NCI-H146 (cell line): ENCODE results near the gene TMEM167A.
"Not testable (repeated sequence)": the region's sequence is repeated elsewhere in the genome, so short reads cannot be mapped to it uniquely, and the experiment has no call there.

Experiments used
- DNase-seq: peaks from one replicate; lab custom pipeline; 2025; lab: John Stamatoyannopoulos, UW

The TMEM167A gene

DNA sequence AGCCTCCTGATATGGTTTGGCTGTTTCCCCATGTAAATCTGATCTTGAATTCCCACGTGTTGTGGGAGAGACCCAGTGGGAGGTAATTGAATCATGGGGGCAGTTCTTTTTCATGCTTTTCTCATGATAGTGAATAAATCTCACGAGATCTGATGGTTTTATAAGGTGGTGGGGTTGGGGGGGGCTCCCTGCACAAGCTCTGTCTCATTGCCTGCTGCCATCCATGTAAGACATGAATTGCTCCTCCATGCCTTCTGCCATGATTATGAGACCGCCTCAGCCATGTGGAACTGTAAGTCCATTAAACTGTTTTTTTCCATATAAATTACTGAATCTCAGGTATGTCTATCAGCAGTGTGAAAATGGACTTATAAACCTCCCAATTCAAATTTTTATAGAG, 13.0 kb upstream of the TMEM167A start:
- no peak for DNase-seq

- peak; percentile 51 for DNase-seq
These were observed 7.9 kb upstream of the TMEM167A start for GRCh38 chr5:83085106-83085505.

GRCh38 chr5:83084336-83084735, 7.1 kb upstream of the TMEM167A start:
- DNase-seq, result no peak

GRCh38 chr5:83082750-83083149, 5.6 kb upstream of the TMEM167A start:
- no peak for DNase-seq

- peak; percentile 13 for DNase-seq
These were observed 568 bp upstream of the TMEM167A start for GRCh38 chr5:83077662-83078261.

- DNase-seq, result no peak
These were observed 4.2 kb downstream of the TMEM167A start for GRCh38 chr5:83072966-83073365.

DNA sequence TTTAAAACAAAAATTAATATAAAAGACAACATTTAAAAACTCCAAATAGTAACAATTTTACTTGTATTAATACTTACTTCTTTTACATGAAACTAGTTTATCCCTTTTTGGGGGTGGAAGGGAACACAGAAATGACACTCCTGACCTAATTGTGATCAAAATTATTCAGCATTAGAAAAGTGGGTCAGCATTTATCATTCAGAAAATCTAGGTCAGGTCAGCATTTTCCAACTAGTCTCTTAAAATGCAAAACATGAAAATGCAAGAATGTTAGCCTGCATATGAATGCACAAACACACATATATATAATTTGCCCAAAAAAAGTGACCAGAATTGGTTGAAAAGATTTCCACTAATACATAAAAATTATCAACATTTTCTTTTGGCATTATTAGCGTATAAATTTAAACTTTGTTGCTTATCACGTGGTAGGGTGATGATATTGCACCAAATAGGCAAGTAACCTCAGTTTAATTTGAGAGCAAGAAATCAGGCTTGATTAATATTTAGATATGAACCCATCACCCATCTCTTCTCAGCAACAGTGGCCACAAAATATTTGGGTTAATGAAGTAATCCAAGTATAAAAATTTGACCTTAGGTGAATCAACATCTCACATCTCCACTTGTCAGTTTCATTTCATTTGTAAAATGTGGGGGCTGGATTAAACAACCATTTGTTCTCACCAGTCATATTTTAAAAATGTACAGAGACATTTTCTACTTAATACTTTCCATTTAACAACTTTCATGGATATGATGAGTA, 5.7 kb downstream of the TMEM167A start:
- no peak for DNase-seq

DNA sequence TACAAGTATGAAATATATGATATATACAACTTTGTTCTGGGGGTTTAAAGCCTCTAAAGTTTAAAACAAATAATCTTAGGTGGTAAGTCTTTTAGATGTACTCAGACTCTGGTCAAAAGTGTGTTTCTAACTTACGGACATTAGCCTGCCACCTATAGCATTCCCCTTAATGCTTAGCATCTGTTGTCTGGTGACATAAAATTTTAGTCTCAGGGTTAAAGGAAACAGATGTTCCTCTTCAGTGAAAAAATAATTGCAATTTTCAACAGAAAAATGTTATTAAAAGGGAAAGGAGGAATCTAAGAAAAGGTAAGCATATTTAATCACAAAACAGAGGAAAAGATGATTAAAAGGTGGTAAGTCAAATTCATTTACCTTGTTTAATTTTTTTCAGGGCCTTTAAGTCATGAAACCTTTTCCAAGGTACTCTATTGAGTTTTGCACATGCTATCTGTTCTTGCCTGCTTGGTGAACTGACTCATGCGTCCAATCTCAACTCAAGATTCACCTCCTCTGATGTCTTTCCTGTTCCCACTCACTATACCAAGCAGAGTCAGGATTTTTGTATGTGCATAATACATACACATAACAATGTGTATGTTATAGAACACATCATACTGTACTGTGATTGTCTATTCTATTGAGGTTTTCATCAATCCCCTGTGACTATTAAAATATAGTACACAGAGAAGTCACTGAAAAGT, 7.9 kb downstream of the TMEM167A start:
- DNase-seq, result no peak

GRCh38 chr5:83067377-83067776, 9.8 kb downstream of the TMEM167A start:
- DNase-seq, result not testable (repeated sequence)

GRCh38 chr5:83066548-83067110, 10.6 kb downstream of the TMEM167A start:
- no peak for DNase-seq

DNA sequence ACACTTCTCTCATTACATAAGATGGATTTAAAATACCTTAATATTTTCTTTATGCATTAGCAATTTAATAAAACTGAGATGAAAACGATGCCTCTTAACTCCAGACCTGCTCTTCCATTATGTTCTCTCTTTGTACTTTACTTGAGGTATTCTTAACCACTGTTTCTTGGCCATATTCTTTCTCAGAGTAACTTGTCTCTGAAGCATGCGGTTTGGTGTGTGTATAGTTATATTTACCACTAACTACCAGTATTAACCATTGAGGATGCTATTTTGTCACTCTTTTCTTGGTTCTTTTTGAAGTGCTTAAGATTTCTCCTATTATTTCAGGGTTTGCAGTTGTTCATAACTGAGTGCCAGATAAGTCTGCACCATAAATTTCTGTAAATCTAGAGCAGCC, 17.9 kb downstream of the TMEM167A start:
- DNase-seq, result no peak

- DNase-seq, result no peak
These were observed 18.5 kb downstream of the TMEM167A start for GRCh38 chr5:83058726-83059125.

DNA sequence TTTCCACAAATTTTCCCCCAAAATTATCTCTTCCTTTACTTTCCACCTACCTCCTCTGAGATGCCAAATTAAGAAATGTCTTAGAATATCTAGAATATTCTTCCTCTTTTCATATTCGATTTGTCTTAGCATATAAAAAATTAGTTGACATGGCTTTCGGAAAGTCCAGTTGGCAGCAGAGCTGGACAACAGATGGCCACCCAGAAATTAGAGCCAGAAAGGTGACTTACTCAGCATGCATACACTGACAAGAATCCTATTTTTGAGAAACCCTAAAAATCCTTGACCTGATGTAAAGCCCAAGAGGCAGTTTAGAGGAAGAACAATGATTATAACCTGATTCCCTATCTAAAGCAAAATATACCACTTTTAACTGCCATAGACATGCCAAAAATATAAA, 22.0 kb downstream of the TMEM167A start:
- no peak for DNase-seq

DNA sequence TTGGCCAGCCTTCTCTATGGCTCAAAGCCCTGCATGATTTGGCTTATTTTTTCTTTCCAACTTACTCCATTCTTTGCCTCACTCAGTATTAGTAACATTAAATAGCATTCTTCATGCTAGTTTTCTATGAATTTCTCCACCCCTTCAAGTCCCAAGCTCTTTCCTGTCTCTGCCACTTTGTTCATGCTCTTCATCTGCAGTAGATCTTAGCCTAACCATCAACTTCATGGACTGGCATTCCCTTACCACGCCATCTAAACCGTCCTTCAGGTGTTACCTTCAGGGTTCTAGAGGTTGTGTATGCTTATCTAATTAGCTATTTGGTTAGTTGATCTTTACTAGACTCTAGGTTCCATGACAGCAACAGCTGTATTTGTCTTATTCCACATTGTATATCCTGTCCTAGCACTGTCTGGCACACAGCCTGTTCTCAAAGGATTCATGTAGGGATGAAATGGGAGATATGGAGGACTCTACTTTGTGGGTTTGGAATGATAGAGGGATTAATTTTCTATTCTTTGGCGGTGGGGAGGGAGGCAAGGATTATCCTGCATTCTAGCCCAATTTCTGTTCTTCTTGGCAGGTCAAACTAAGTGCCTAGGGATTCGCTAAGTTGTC, 26.4 kb downstream of the TMEM167A start:
- DNase-seq, result no peak

GRCh38 chr5:83049370-83049885, 27.8 kb downstream of the TMEM167A start:
- DNase-seq, result no peak

DNA sequence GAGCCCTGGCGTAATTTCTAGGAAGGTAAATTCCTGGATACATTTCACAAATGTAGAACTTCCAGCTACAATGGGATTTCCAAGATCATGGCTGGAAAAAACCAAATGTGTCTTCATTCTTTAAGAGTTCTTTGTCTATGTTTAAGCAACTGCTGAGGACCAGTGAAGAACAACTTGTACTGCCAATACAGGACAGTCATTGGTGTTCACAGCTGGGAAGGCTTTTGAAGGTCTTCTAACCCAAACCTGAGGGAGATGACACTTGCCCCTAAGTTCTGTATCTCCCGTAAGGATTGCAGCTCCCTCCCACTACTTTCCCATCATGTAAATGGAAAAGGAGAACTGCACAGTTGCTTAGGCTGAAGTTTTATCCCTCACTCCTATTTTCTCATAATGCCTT, 28.4 kb downstream of the TMEM167A start:
- no peak for DNase-seq

DNA sequence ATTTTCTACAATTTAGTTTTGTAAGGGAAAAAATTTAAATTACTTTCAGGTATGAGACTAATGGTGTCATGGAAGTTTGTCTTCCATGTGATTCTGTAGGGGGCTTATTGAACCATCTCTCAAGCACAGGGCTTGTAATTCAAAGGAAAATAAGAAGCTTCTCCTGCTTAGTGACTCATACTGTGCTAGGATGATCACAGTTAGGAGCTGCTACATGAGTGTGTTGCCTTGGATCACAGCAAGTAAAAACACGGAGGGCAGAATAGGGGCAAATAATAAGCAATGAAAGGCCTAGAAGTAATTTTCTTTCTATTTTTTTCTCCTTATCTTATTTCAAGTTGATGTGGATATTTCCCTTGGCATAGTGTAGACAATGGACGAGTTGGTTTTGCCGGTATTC, 28.9 kb downstream of the TMEM167A start:
- DNase-seq, result no peak

- DNase-seq, result no peak
These were observed 32.3 kb downstream of the TMEM167A start for GRCh38 chr5:83044926-83045325.

GRCh38 chr5:83042507-83042906, 34.7 kb downstream of the TMEM167A start:
- no peak for DNase-seq

DNA sequence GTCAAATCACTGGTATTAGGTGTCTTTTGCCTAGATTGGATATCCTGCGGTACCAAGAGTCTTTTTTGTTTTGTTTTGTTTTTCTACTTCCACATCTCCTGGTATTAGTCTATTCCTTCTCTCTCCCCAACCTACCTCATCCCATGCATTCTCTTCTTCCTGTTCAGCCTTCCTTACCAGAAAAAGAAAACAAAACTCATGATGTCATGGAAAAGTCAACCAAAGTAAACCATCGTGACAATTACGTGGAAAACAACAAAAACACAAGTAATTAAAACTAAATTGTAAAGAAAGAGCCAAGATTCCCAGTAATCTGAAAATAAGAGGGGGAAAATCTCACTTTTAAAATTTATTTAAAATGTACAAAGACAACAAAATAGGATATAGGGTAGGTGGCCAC, 38.3 kb downstream of the TMEM167A start:
- DNase-seq, result no peak

- no peak for DNase-seq
These were observed 40.1 kb downstream of the TMEM167A start for GRCh38 chr5:83036991-83037575.
